Muscle of leg (tissue), 11 donors: ENCODE results near the gene GRK4. TPM values are rescaled to one million over a fixed set of nuclear protein-coding genes. Genes with fewer than 3 reads are reported as not detected.

Experiments used
- DNase-seq: peaks from one replicate; pipeline ENCODE4 v3.0.0; 2013
- H3K27ac ChIP-seq: one replicate; pipeline ENCODE4 v1.5.1; 2013; ENCODE audit warnings: mild to moderate bottlenecking, low read length, control low read depth
- H3K27me3 ChIP-seq: one replicate; pipeline ENCODE4 v1.6.1; 2013; ENCODE audit warnings: low read length; ENCODE audit not compliant: control insufficient read depth, insufficient read depth
- H3K36me3 ChIP-seq: one replicate; pipeline ENCODE4 v1.6.1; 2013; ENCODE audit warnings: low read length; ENCODE audit not compliant: control insufficient read depth, insufficient read depth
- H3K4me1 ChIP-seq: one replicate; pipeline ENCODE4 v1.6.1; 2013; ENCODE audit warnings: low read length; ENCODE audit not compliant: control insufficient read depth, insufficient read depth
- H3K4me3 ChIP-seq: one replicate; pipeline ENCODE4 v1.5.1; 2013; ENCODE audit warnings: low read length, control low read depth
- H3K9me3 ChIP-seq: replicated peaks from 2 replicates; pipeline ENCODE4 v1.6.1; 2013; ENCODE audit warnings: low read depth, low read length; ENCODE audit not compliant: control insufficient read depth
- WGBS: methylation state at CpG from one replicate; pipeline ENCODE4 v1.1.5; 2013; ENCODE audit warnings: missing lambda C conversion rate; ENCODE audit not compliant: insufficient coverage; 5-methylcytosine and 5-hydroxymethylcytosine counted together
- polyA plus RNA-seq, 8 donors: library from polyadenylated mRNA; unstranded; fragments of 120-200 nt; gene quantifications; one replicate each; pipeline versions ENCODE4 v1.2.1 to v1.2.3, GENCODE V29; 2013; ENCODE audit warnings: inconsistent platforms in 1 of 8, low replicate concordance in 1 of 8; ENCODE audit not compliant: insufficient read length in 8 of 8, insufficient read depth in 1 of 8
- total RNA-seq: library from RNA; stranded (reverse); fragments of 120-200 nt; gene quantifications from one replicate; pipeline ENCODE4 v1.2.4, GENCODE V29; 2013

GRK4 gene
- total and polyA plus RNA-seq, 9 donors, result 6.7 to 16.1 (median 8.8) TPM

DNA sequence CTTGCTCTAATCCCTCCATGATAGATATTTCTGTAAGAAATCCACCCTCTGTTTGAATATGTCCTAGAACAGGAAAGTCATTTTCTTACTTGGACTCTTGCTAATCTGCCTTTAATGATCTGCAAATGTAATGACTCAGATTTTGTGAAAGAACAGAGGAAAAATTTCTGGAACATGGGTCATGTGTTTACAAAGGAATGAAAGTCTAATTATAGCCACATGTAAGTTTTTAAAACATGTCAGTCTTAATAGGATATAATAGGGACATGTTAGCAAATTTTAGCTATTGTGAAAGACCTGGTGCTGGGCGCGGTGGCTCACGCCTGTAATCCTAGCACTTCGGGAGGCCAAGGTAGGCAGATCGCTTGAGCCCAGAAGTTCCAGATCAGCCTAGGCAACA lies 47.6 kb downstream of the GRK4 start:
- Histone ChIP-seq H3K9me3 (no peaks in the 10 kb centered on the region), H3K27me3 (no peaks in the 10 kb centered on the region), H3K4me1 (no peaks in the 10 kb centered on the region), H3K36me3 (no peaks in the 10 kb centered on the region), H3K4me3 (no peak overlapping the region), H3K27ac (no peak overlapping the region)
- WGBS, result no CpG with 5 or more reads among the region's 5 CpGs
- DNase-seq, result no peak

DNA sequence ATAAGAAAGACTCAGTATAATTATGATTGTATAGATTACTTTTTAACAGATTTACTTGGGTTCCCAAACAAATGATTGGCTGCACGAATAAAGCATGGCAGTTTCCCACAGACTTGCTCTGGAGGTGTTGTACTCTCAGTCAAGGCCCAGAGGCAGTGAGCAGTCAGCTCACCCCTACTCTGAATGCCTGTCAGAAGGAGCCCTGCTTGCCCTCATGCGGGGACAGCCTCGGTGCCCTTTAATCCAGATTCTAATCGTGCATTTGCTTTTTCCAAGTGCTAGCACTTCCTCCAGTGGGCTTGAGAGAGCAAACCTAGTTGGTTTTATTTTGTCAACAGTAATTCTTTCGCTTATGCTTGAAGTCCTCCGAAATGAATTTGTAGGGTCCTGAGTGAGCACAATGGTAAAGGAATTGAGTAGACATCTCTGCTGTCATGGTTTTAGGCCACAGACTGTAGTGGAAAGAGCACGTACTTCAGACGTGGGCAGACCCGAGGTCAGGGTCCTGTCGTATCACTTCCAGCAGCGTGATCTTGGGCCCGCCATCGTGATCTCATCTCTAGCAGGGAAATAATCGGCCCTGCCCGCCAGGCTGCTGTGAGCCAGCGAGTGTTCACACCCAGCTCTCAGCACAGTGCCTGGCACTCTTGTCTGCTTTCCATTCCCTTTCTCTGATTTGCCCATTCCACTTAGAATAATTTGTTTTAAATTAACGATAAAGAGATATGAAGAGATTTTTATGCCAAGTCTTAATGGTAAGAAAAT lies 48.3 kb downstream of the GRK4 start:
- Histone ChIP-seq H3K36me3 (no peaks in the 10 kb centered on the region), H3K27ac (no peak overlapping the region), H3K27me3 (no peaks in the 10 kb centered on the region), H3K4me1 (no peaks in the 10 kb centered on the region), H3K9me3 (no peaks in the 10 kb centered on the region), H3K4me3 (no peak overlapping the region)
- WGBS, result 87% methylated on average over 15 of the region's 17 CpGs
- DNase-seq, result no peak

DNA sequence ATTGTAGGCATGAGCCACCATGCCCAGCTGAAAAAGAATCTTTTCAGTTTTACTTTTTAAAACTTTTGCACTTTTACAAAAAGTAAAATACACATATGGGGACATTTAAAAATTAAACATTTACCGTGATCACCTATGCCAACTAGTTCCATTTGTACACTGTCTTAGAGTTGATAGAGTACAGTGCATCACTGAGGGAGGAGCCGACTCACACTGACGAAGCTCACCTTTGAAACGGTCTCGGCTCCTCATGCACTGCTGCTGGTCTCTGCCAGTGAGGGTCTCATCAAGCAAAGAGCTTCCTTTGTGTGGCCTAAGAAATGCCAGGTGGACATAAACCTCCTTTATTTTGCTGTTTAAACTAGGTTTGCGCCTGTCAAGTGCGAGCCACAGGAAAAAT lies 50.0 kb downstream of the GRK4 start:
- peaks cover 3% of the 10 kb centered on the region for H3K4me1 ChIP-seq

DNA sequence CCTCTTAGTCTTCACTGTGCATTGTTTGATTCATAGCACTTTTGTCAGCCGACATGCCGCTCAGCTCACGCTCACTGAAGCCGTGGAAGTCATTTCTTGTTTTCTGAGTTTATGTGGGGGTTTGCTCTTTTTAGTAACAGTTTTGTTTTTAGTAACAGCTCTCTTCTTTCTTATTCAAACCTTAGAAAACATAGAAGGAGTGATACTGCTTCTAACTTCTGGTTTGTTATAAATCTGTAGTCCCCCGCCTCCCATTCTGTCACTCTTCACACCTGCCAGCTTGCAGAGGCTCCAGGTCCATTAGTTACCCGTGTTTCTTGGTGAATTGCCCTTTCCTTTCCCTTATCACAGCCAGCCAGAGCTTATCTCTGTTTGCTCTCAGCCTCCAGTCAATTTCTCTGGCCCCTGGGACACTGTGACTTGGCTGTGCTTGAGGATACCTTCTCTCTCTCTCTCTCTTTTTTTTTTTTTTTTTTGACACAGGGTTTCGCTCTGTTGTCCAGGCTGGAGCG lies 50.5 kb downstream of the GRK4 start:
- H3K36me3 ChIP-seq, result no peaks in the 10 kb centered on the region
- no peak overlapping the region for H3K27ac ChIP-seq
- H3K27me3 ChIP-seq, result no peaks in the 10 kb centered on the region
- no peak for DNase-seq
- H3K4me3 ChIP-seq, result no peak overlapping the region
- no peaks in the 10 kb centered on the region for H3K9me3 ChIP-seq
- 60% methylated on average over 3 of the region's 8 CpGs for WGBS
- peaks cover 3% of the 10 kb centered on the region for H3K4me1 ChIP-seq

More for the DNA sequence above, 50.0 kb downstream of the GRK4 start:
- Histone ChIP-seq H3K27ac (no peak overlapping the region), H3K9me3 (no peaks in the 10 kb centered on the region), H3K27me3 (no peaks in the 10 kb centered on the region), H3K4me3 (no peak overlapping the region), H3K36me3 (no peaks in the 10 kb centered on the region)
- DNase-seq, result no peak
- WGBS, result 69% methylated on average over 3 of the region's 7 CpGs

DNA sequence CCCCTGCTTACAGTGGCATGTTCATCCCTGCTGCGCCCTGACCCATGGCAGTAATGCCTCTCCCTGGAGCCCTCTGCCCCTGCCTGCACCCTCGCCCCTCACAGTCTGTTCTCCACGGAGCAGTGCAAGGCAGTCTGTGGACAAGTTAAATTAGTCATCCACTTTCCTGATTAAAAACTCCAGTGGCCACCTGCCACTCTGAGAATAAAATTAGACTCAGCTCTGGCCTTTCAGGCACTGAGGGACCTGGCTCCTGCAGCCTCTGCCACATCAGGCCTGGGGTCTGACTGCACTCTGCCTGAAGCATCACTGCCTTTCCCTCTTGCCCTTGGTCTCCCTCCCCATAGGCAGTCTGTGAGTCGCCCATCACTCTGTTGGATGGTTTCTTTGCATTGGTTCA lies 53.6 kb downstream of the GRK4 start:
- Histone ChIP-seq H3K27ac (no peak overlapping the region), H3K9me3 (no peaks in the 10 kb centered on the region), H3K4me3 (no peak overlapping the region), H3K27me3 (no peaks in the 10 kb centered on the region), H3K36me3 (no peaks in the 10 kb centered on the region), H3K4me1 (peaks cover 3% of the 10 kb centered on the region)
- WGBS, result 95% methylated on average over 3 of the region's 4 CpGs
- DNase-seq, result no peak

DNA sequence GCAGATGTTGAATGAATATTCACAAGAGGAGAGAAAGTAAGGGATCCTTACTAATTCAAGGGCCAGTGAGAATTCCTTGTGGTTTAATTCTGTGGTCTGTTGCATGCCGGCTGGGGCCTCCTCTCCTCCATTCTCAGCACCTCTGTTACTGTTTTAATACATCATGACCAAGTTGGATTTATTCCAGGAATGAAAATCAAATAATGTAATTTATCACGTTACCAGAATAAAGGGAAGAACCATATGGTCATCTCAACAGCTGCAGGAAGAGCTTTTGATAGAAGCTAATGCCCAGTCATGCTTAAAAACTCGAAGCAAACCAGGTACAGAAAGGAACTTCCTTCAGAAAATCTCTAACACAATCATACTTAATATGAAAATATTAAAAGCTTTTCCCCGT lies 54.1 kb downstream of the GRK4 start:
- H3K36me3 ChIP-seq, result no peaks in the 10 kb centered on the region
- H3K4me1 ChIP-seq, result peaks cover 3% of the 10 kb centered on the region
- no CpG with 5 or more reads among the region's 4 CpGs for WGBS
- no peaks in the 10 kb centered on the region for H3K9me3 ChIP-seq
- H3K27ac ChIP-seq, result no peak overlapping the region
- DNase-seq, result no peak
- no peak overlapping the region for H3K4me3 ChIP-seq
- no peaks in the 10 kb centered on the region for H3K27me3 ChIP-seq

DNA sequence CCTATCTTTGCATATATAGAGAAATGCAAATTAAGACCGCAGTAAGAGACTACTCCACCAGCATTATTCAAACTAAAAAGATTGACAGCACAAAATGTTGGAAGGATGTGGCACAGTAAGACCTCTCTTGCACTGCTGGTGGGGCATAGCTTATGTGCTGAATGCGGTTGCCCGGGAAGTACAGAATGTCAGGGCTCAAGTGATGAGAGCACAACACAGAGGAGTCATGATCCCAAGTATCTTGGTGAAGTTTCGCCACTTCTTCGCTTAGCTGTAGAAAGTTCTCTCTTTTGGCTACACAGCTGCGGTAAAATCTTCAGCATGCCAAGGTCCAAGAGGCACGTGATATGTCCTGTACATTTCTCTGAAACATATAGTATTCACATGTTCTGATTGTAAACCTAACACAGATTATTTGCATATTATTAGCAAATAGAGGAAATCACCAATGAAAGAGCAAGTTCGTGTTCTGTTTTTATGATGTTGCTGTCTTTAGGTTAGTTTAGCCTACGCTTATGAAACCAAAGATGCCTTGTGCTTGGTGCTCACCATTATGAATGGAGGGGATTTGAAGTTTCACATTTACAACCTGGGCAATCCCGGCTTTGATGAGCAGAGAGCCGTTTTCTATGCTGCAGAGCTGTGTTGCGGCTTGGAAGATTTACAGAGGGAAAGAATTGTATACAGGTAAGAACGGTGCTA lies 55.9 kb downstream of the GRK4 start:
- peaks cover 3% of the 10 kb centered on the region for H3K4me1 ChIP-seq
- H3K4me3 ChIP-seq, result no peak overlapping the region
- no peak for DNase-seq
- H3K27ac ChIP-seq, result no peak overlapping the region
- WGBS, result 81% methylated on average over 7 of the region's 13 CpGs
- no peaks in the 10 kb centered on the region for H3K27me3 ChIP-seq
- H3K36me3 ChIP-seq, result no peaks in the 10 kb centered on the region
- H3K9me3 ChIP-seq, result peaks cover 3% of the 10 kb centered on the region

DNA sequence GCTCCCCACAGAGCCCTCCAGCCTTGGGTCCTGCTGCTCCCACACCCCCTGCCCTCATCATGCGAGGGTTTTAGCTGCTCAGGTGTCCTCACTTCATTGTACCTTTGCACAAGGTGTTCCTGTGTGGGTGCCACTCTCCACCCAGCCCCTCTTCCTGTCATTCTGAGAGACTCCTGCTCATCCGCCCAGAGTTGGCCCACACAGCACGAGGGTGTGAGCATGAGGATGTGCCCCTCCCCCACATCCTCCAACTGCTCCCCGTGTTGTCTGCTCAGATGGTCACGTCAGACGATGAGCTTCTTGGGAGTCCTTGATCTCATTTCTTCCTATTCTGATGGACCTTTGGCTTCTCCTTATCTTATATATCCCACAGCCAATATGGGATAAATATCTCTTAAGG lies 57.8 kb downstream of the GRK4 start:
- no peaks in the 10 kb centered on the region for H3K27me3 ChIP-seq
- no peak overlapping the region for H3K4me3 ChIP-seq
- H3K27ac ChIP-seq, result no peak overlapping the region
- WGBS, result 64% methylated on average over 6 of the region's 6 CpGs
- DNase-seq, result no peak
- no peaks in the 10 kb centered on the region for H3K36me3 ChIP-seq
- peaks cover 3% of the 10 kb centered on the region for H3K9me3 ChIP-seq
- H3K4me1 ChIP-seq, result peaks cover 3% of the 10 kb centered on the region

DNA sequence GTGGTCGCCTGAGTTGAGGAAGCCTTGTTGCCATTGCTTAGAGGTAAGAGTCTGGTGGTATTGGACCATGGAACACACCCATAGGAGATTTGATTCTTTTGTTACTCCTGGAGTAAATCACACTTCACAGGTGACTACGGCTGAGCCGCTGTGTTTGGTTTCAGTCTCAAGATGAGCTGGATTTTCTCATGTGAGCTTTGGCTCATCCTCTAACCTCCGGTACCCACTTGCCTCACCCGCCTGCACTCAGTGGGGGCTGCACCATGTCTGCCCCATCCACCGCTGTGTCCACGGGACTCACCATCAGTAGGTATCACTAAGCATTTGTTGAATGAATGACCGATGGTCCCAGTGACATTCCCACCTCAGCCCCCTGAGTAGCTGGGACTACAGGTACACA lies 58.3 kb downstream of the GRK4 start:
- peaks cover 3% of the 10 kb centered on the region for H3K9me3 ChIP-seq
- H3K4me1 ChIP-seq, result peaks cover 3% of the 10 kb centered on the region
- WGBS, result 91% methylated on average over 7 of the region's 8 CpGs
- no peak overlapping the region for H3K4me3 ChIP-seq
- no peaks in the 10 kb centered on the region for H3K36me3 ChIP-seq
- H3K27me3 ChIP-seq, result no peaks in the 10 kb centered on the region
- no peak for DNase-seq
- no peak overlapping the region for H3K27ac ChIP-seq

DNA sequence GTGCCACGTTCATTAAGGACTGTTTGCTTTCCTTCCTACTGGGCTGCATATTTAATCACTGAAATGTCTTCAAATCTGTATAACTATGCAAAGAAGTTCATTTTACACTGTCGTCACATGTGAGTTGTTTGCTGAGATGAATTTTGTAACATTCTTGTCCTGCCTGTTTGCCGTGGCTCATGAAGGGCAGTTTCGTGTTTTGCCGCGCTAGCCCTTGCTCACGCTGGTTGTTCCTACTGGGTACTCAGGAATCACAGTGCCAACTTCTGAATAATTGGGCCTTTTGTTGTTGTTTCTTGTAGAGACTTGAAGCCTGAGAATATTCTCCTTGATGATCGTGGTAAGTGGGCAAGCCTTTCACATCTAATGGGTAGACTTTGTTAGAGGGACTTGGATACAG lies 58.7 kb downstream of the GRK4 start:
- 93% methylated on average over 5 of the region's 8 CpGs for WGBS
- H3K4me3 ChIP-seq, result no peak overlapping the region
- peaks cover under 1% of the 10 kb centered on the region for H3K4me1 ChIP-seq
- H3K36me3 ChIP-seq, result no peaks in the 10 kb centered on the region
- H3K9me3 ChIP-seq, result peaks cover 3% of the 10 kb centered on the region
- no peaks in the 10 kb centered on the region for H3K27me3 ChIP-seq
- DNase-seq, result no peak
- H3K27ac ChIP-seq, result no peak overlapping the region
